IMR-90 (cell line): Measurements from ENCODE around the gene LTB4R.

ENCODE experiments used
- BHLHE40 ChIP-seq: fragments of 150-350 bp; IDR thresholded peaks from 2 replicates; pipeline ENCODE4 v1.6.1; 2016; ENCODE audit warnings: mild to moderate bottlenecking, low read depth, low read length
- CEBPB ChIP-seq: IDR thresholded peaks from 2 replicates; pipeline ENCODE4 v1.6.1; 2012; ENCODE audit warnings: low read depth, low read length, improper control_type of control experiment
- CTCF ChIP-seq: conservative IDR thresholded peaks from 2 replicates; pipeline ENCODE4 v1.5.1; 2012; ENCODE audit warnings: mild to moderate bottlenecking, low read depth, low read length, improper control_type of control experiment
- ELK1 ChIP-seq: fragments of 150-350 bp; IDR thresholded peaks from 2 replicates; pipeline ENCODE4 v1.6.1; 2016; ENCODE audit warnings: low read depth, mild to moderate bottlenecking, low read length, moderate library complexity, borderline replicate concordance
- MAFK ChIP-seq: IDR thresholded peaks from 2 replicates; pipeline ENCODE4 v1.6.1; 2012; ENCODE audit warnings: low read depth, low read length, improper control_type of control experiment
- MAZ ChIP-seq: IDR thresholded peaks from 2 replicates; pipeline ENCODE4 v1.6.1; 2012; ENCODE audit warnings: low read depth, mild to moderate bottlenecking, low read length, improper control_type of control experiment, moderate library complexity, borderline replicate concordance
- MXI1 ChIP-seq: IDR thresholded peaks from 2 replicates; pipeline ENCODE4 v1.6.1; 2012; ENCODE audit warnings: low read depth, mild to moderate bottlenecking, low read length, moderate library complexity, borderline replicate concordance
- NFE2L2 ChIP-seq: fragments of 150-350 bp; IDR thresholded peaks from 2 replicates; pipeline ENCODE4 v1.6.1; 2016; ENCODE audit warnings: low read depth, mild to moderate bottlenecking, low read length
- POLR2A ChIP-seq: IDR thresholded peaks from 2 replicates; pipeline ENCODE4 v1.6.1; 2012; ENCODE audit warnings: mild to moderate bottlenecking, low read depth, low read length
- RCOR1 ChIP-seq: IDR thresholded peaks from 2 replicates; pipeline ENCODE4 v1.6.1; 2012; ENCODE audit warnings: mild to moderate bottlenecking, low read length, improper control_type of control experiment; ENCODE audit not compliant: insufficient replicate concordance
- RFX5 ChIP-seq: IDR thresholded peaks from 2 replicates; pipeline ENCODE4 v1.8.0; 2012; ENCODE audit warnings: low read depth, mild to moderate bottlenecking, low read length, moderate library complexity
- SMC3 ChIP-seq: fragments of 150-350 bp; IDR thresholded peaks from 2 replicates; pipeline ENCODE4 v1.6.1; 2016; ENCODE audit warnings: low read depth, mild to moderate bottlenecking, antibody characterized with exemption, low read length, moderate library complexity
- USF2 ChIP-seq: fragments of 150-350 bp; IDR thresholded peaks from 2 replicates; pipeline ENCODE4 v1.6.1; 2017; ENCODE audit warnings: mild to moderate bottlenecking, antibody characterized with exemption, low read length, low read depth

GRCh38 chr14:24309538-24310264, 1.6 kb upstream of the LTB4R start, which contains the start of gene LTB4R2:
- TF ChIP-seq POLR2A = no peak
- no peak for TF ChIP-seq CTCF
- TF ChIP-seq SMC3 = no peak
- TF ChIP-seq CEBPB = no peak
- TF ChIP-seq MAFK = no peak
- TF ChIP-seq USF2 = no peak
- no peak for TF ChIP-seq RCOR1
- no peak for TF ChIP-seq RFX5
- no peak for TF ChIP-seq NFE2L2
- no peak for TF ChIP-seq BHLHE40
- no peak for TF ChIP-seq MAZ
- TF ChIP-seq MXI1 = no peak
- no peak for TF ChIP-seq ELK1
